Stimulated activated CD4-positive, alpha-beta T cell treated with anti-CD3 and anti-CD28 coated beads, Interleukin-1b, Interleukin-23, amount 100 ng/mL, for 24 hours (primary cell): Measurements from ENCODE around the gene CHST11.
A peak's percentile ranks its signal among the peaks of the same experiment; 100 is the strongest.
"Not testable (repeated sequence)": the region's sequence is repeated elsewhere in the genome, so short reads cannot be mapped to it uniquely, and the experiment has no call there.

Experiments used
- DNase-seq, 4 experiments: peaks; one replicate each; pipeline ENCODE4 v3.0.0-alpha.2; 2020; ENCODE audit warnings: low read depth in 4 of 4, low spot score in 1 of 4

Gene CHST11

DNA sequence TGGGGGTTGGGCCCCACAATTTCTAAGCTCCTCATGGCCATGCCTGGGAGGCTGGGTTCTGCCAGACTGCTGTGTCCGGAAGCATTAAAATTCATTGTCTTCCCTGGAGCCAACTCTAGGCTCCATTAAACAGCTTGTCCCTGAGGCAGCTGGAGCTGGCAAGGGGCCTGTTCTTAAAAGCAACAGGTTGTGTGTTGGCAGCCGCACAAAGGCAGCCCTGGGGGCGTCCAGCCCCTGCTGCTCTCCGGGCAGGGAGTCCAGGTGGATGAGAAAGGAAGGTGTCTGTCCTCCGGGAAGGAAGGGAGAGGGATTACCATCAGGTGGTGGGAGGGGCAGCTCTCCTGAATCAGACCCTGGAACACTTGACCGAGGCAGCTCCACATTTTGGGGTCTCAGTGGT, 98.9 kb downstream of the CHST11 start:
- no peak for DNase-seq

DNA sequence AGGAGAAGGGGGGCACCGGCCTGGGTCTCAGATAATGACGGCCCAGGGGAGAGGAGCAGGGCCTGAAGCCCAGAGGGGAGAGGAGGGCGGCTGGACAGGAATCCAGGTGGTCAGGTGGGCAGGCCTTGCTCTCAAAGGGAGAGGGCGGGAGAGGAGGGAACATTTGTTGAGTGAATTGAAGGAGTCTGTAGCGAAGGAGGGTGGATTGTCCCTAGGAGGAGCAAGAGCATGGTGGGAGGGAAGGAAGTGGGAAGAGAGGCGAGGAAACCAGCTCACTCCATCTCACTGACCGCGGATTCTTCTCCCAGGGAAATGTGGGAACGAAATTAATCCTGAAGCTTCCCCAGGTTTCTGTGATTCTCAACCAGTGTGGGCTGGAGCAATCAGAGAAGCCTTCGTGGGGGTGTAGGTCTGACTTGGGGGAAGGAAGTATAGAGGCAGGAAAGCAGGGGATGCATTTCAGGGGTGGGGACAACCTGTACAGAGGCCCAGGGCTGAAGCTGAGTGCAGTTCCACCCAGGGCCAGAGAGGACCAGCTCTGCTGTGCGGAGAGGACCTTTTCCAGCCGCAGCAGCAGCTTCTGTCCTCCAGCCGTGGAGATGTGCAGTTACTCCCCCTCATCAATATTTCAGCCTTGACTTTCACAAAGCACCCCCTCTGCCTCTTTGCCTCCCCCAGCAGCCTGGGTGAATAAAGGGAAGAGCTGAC, 100.9 kb downstream of the CHST11 start:
- no peak for DNase-seq

DNA sequence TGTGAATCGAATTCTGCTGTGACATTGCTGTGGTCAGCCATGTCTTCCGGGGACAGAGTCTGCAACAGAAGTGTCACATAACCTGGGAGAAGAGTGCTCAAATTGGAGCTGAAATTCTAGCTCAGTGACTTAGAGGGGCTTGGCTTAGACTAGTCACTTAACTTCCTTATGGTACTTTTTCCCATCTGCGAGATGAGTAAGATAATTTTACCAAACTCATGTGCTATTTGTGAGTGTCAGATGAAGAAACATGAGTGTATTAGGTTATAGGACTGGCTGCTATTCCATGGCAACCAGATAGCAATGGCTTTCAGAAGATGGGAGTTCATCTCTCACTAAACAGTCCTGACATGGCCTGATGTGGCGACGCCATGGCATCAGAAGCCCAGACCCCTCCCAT, 104.1 kb downstream of the CHST11 start:
- DNase-seq: no peak

DNA sequence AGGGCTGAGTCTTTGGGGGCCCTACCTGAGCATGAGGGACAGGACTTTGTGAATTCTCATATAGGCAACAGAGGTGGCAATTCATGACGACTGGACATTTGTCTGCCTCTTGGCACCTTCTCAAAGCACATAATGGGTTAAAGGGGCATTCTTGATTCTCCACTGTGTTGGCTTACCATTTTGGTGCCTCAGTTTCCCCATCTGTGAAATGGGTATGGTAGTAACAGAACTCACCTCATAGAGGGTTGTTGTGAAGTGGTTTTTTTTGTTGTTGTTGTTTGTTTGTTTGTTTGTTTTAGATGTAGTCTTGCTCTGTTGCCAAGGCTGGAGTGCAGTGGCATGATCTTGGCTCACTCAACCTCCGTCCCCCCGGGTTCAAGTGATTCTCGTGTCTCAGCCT, 106.0 kb downstream of the CHST11 start:
- DNase-seq: no peak

DNA sequence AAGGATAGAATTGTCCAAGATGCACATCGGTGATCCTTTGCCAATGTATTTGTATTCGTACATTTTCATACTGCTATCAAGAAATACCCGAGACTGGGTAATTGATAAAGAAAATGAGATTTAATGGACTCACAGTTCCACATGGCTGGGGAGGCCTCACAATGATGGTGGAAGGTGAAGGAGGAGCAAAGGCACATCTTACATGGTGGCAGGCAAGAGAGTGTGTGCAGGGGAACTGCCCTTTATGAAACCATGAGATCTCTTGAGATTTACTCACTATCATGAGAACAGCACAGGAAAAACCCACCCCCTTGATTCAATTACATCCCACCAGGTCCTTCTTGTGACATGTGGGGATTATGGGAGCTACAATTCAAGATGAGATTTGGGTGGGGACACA, 107.9 kb downstream of the CHST11 start:
- not testable (repeated sequence) for DNase-seq

DNA sequence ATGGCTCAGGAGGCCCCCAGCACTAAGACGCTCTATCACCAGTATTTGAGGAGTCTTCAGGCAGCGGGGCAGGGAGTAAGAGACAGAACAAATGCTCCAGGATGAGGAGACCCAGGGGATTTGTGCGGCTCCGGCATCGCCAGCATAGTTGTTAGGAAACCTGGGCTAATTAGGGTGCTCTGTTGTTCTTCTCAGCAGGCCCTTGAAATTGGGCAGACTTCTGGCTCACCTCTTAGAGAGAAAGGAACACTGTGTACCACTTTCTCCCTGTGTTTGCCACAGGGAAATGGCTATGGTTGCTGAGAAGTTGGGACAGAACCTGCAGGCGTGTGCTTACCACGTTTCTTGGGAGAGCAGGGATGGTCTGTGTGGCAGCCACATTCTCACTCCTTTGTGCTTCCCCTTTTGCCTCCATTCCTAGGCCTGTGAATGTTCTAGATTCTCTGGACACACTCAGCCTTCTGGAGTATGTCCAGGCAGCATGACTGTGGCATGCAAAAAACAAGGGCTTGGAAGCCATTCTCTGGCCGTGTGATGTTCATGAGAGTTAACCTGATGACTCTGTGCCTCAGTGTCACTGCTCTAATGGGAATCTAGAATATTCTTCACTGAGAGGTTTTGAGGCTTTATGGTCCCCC, 109.0 kb downstream of the CHST11 start:
- DNase-seq: no peak

DNA sequence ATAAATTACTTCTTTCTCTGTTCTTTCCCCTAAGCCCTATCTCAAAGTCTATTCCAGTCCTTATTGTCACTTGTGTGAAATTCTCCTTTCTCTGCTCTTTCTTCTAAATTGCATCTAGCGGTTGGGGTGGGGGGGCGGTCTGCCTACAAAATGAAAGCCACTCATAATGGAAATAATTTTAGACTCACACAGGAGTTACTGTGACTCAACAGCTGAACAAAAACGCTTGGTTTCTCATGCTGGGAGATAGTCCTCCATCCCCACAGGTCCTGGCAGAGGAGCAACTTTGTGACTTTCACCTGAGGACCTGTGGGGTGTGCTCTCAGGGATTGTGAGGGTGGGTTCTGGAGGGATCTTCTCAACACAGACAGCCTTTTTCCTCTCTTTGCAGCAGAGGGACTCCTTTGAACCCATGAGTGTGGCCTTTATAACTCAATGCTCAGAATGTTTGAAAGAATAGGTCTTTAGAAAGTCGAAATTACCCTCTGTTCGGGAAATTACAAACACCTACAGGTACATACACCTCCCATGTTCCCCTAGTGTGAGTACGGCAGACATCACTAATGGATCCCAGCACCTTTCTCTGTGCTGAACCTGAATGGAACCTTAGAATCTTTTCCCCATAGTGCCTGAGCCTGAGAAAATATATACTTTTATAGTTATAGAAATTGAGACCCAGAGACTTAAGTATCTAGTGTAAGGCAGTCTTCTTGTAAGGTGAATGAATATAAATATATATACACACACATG, 109.7 kb downstream of the CHST11 start:
- peak in 3 of 4 experiments; percentile 11 to 19 (median 11) for DNase-seq

DNA sequence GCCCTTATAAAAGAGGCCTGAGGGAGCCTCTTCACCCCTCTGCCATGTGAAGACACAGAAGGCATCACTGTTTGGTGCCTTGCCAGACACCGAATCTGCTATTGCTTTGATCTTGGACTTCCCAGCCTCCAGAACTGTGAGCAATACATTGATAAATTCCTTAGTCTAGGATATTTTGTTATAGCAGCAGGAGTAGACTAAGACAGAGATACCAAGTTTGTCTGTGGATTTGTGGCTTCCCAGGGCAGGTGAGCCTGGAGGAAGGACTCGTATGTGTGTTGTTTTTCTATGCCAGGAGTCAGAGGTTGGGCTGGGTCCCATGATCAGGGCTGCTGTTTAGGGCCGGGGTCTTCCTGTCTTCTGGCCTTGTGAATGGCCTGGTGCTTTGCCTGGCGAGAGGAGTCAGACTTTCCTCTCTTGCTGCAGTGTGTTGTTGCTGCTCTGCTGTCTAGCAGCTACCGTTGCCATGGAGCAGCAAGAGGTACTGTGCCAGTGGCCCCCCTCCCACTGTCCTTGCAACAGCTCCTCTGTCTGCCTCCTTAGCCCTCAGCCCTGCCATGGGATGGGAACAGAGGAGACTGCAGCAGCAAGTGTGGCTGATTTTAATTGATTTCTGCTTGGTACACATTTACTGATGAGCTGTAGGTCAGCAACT, 111.2 kb downstream of the CHST11 start:
- no peak for DNase-seq

DNA sequence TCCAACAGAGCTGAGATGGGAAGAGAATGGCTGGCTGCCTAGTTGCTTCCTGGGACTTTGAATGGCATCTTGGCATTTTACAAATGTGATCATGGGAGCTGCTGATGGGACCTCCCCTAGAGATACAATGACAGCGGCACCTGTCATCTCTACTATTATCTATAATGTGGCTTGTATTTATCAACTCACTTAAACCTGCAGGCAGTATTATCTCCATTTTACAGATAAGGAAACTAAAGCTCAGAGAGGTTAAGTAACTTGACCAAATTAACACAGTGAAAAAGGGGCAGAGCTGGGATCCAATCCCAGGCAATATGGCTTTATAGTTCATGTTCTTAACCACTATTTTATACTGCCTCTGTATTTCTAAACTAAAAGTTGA, 111.7 kb downstream of the CHST11 start:
- DNase-seq: no peak

DNA sequence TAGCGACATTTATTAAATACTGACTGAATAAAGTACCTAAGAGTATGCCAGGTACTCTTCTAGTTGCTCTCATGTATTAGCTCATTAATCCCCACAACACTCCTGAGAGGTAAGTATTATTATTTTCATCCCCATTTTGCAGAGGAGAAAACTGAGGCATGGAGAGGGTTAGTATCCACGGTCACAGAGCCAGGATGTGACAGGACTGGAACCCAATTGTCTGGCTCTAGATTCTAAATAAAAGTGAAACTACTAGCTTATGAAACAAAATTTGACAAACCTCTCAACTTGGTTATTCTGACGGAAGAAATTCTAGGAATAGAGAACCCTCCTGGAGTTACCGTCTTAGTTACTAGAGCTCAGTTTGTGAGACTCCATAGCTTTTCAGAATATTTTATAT, 112.2 kb downstream of the CHST11 start:
- no peak for DNase-seq

DNA sequence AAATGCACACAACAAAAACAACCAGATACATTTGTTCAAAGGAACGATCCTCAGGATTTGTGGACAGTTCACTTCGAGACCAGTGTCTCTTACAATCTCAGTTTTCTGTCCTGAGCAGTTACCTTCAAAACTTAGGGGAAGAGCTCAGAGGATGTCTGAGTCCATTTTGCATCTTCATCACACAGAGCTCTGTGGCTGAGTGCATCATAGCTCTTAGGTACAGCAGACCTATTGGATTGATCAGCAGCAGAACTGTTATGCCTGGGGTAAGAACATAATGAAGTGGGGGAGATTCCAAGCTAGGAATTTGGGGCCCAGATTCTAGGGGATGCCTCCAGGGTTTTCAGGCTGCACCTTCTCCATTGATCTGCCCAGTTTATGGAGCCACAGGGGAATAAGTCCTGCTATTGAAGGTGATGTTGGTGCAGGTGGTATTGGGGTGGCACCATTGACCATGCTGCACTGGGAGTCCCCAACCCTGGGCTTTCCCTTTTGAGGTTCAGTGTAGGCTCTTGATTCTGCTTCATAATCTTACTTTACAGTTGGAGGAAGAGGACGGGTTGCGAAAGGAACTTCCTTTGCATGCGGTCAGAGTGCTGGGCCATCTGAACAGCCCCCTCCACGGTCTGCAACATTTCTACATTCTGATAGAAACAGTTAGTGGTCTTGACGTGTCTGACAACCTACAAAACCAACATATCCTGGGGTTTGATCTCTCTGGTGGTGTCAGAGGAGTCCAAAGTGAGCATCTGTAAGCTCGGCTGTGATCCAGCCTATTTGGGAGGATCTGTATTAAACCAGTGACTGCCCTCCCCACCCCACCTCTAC, 112.8 kb downstream of the CHST11 start:
- no peak for DNase-seq

DNA sequence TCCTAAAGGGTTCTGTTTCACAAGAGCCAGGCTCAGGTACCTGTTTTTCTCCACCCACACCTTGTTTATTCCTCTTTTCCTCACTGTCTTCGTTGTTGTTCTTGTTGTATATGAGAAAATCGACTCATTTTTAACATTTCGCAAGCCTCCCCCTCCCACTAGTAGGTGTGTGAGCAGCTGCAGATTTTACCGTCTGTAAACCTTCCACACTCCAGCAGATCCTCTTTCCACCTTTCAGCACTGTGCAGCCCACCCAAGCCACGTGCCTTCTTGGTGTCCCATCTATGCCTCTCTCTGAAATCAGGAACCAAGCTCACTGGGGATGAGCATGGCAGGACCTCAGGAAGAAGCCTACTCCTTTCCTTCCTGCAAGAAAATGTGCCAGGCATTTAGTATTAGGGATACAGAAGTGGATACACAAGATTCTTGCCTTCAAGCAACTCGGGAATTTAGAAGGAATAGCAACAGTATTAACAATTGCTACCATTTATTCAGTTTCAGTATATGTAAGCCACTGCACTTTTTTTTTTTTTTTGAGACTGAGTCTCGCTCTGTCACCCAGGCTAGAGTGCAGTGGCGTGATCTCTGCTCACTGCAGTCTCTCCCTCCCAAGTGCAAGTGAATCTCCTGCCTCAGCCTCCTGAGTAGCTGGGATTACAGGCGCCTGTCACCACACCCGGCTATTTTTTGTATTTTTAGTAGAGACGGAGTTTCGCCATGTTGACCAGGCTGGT, 113.6 kb downstream of the CHST11 start:
- DNase-seq: no peak

DNA sequence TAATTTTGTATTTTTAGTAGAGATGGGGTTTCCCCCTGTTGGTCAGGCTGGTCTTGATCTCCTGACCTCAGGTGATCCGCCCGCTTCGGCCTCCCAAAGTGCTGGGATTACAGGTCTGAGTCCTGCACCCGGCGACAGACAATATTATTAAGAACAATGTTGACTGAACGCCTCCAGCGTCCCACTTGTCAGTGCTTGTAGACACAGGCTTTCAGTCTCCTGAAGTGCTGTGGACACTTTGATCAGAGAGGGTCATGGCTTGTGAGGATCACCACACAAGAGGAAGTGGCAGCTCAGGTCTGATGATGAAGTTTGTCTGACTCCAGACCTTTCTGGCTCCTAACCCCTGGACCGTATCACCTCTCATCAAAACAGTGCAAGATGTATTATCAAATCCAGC, 114.6 kb downstream of the CHST11 start:
- DNase-seq: no peak

DNA sequence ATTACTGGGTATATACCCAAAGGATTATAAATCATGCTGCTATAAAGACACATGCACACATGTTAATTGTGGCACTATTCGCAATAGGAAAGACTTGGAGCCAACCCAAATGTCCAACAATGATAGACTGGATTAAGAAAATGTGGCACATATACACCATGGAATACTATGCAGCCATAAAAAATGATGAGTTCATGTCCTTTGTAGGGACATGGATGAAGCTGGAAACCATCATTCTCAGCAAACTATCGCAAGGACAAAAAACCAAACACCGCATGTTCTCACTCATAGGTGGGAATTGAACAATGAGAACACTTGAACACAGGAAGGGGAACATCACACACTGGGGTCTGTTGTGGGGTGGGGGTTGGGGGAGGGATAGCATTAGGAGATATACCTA, 117.6 kb downstream of the CHST11 start:
- not testable (repeated sequence) for DNase-seq

DNA sequence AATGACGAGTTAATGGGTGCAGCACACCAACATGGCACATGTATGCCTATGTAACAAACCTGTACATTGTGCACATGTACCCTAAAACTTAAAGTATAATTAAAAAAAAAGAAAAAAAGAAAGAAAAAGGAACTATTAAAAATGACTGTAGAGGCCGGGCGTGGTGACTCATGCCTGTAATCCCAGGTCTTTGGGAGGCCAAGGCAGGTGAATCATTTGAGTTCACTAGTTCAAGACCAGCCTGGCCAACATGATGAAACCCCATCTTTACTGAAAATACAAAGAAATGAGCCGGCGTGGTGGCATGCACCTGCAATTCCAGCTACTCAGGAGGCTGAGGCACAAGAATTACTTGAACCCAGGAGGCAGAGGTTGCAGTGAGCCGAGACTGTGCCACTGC, 118.0 kb downstream of the CHST11 start:
- DNase-seq: not testable (repeated sequence)

DNA sequence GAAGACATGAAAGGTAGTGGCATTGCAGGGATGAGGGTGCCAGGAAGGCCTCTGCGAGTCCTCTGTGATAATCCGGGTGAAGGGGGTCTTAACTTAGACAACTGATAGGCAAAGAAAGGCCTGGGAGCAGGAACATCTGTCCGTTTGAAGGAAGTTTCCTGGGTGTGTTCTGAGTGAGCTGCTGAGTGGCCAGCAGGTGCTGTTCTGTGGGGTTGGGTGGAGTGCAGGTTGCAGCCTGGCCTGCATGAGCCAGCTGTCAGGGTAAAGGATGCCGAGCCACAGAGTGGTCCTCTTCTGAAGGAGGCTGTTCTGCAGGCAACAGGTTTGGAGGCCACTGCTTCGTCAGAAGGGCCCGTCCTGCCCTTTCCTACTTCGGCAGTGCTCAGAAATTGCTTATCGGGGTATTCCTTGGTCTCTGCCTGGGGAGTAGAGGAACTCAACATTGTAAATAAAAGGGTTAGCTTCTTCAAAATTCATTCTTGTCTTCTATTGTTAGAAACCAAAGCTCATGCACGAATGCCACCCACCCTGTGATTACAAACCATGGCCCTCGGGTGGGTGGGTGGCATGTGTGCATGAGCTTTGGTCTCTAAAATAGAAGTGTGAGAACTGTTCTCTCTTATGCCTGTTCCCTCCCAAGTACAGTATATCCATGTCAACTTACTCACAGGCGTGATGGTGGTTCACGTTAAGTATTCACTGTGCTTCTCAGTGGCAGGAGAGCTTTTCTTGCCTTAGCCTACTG, 118.9 kb downstream of the CHST11 start:
- DNase-seq: no peak

DNA sequence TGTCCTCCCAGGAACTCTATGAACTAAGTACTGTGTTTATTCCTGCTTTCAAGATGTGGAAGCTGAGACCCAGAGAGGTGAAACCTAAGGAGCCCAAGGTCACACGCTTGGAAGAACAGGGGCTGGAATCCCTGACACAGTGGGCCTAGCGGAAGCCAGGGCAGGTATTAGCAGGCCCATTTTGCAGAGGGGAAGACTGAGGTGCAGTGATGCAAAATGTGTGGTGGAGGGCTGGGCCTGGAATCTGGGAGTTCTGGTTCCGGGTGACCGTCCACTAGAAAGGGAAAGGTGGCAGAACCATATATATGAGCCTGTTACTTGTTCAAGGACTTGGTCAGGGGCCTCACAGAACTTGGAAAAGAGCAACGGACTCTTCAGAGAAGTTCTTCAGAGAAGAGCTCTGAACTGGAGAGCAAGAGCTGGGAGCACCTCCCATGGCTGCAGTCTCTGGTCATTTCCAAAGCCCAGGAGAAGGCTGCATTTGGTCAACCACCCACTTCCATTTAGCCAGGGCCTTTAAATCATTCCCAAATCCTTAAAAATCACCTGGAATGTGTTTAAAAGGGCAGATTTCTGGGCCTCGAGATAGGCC, 119.5 kb downstream of the CHST11 start:
- no peak for DNase-seq

DNA sequence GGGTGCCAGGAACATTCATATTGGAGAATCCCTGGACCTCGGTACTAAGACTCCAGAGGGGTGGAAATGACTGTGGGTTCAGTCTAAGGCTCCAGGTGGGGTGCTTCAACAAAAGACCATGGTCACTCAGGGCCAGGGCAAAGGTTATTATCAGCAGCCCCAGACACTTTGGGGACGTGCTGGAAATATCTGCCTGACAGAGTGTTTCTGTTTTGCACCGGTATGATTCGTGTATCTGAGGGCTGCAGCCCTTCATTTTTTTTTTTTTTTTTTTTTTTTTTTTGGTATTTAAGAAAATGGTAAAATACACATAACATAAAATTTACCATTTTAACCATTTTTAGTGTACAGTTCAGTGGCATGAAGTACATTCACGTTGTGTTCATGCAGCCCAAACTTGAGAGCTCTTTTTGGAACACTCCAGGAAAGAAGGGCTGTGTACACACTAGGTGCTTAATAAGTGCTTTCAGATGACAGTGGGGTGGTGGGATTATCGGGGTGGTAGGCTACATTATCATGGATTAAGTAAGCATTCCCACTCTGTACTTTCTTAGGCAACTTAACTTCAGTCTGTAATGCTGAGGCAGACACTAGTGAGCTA, 120.3 kb downstream of the CHST11 start:
- DNase-seq: no peak

DNA sequence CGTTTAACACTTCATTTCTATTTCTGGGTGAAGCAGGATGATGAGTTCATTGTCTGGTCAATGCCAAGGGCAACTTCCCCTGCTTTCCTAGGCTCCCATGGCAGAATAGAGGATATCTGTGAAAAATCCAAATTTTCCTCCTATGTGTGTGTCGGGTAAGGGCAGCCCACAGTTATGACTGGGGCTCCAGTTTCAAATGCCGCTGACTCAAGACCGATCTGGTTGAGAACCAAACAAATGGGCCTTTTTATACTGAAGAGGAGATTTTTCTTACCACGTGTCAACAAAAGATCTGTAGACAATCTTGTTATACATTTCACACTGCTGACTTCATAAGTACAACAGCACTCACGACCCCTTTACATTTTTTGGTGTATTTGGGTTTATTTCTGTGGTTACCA, 120.8 kb downstream of the CHST11 start:
- DNase-seq: no peak
